ENCODE results near the gene NPTN. TPM values are rescaled to one million over a fixed set of nuclear protein-coding genes. Genes with fewer than 3 reads are reported as not detected.
"Not testable (repeated sequence)": the region's sequence is repeated elsewhere in the genome, so short reads cannot be mapped to it uniquely, and the experiment has no call there.

NPTN gene
- total and polyA plus RNA-seq, 5 donors from 2014 or later, result 35.4 to 45.3 (median 37.5) TPM

DNA sequence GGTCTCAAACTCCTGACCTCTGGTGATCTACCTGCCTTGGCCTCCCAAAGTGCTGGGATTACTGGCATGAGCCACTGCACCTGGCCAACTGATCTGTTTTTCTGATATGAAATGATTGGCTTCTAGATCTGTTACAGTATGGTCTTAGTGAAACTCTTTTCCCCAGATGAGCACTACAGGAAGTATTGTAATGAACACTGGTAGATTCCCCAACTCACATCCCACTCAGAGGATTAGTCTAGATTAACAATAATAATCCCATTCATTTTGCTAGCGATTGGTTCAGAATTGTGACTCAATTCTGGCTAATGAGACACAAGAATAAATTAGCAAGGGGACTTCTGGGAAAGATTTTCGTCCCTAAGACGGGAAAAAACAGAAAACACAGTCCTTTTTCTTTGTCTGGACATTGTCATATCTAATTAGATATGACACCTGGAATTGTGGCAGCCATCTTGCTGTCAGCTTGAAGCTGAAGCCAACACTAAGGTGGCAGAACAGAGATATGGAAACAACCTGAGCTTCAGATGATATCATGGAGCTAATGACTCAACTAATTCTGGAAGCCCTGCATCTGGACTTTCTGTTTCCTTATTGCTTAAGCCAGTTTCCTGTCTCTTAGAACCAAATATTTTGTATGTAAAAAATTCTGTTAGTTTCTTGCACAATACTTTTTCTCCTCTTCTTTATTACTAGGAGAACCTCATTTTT lies 17.4 kb upstream of the NPTN start:
- Histone ChIP-seq H3K4me1 (ENCODE audit: control insufficient read depth, insufficient read depth, low read length, poor library complexity, severe bottlenecking) (no peaks in the 10 kb centered on the region), H3K27ac (ENCODE audit: insufficient read depth, low read length, poor library complexity, severe bottlenecking) (no peak overlapping the region), H3K36me3 (ENCODE audit: control insufficient read depth, insufficient read depth, low read length) (no peaks in the 10 kb centered on the region), H3K4me3 (ENCODE audit: low read depth, low read length) (no peak overlapping the region), H3K27me3 (ENCODE audit: control insufficient read depth, insufficient read depth, low read length) (peaks cover 8% of the 10 kb centered on the region), H3K9me3 (ENCODE audit: control insufficient read depth in 2 of 2, low read length in 2 of 2) (no peaks in the 10 kb centered on the region)
- peaks cover 0 to 5% (median 0%) of the 10 kb centered on the region in 4 donors for H3K4me1 Mint-ChIP-seq
- ATAC-seq (ENCODE audit: low read depth in 2 of 2) (no peak), DNase-seq (no peak)
- H3K36me3 Mint-ChIP-seq, result no peaks in the 10 kb centered on the region
- H3K9me3 Mint-ChIP-seq, result peaks cover 0 to 2% (median 0%) of the 10 kb centered on the region in 7 donors
- H3K27ac Mint-ChIP-seq, result no peak overlapping the region
- H3K27me3 Mint-ChIP-seq, result peaks cover 61% of the 10 kb centered on the region
- H3K4me3 Mint-ChIP-seq, result no peak overlapping the region

DNA sequence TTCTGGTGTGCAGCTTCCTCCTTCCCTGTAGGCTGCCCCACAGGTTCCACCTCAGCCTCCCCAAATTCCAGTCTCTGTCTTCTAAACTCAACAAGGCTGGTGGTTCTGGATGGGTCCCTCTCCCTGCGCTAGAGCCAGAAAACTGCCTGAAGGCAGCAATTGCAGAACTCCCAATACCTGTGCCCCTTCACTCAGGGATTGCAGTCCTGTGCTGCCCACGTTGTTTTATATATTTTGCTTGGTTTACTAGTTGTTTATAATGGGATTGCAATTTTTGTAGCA lies 14.8 kb upstream of the NPTN start:
- ATAC-seq (ENCODE audit: low read depth in 2 of 2), result no peak
- Histone ChIP-seq H3K4me3 (ENCODE audit: low read depth, low read length) (no peak overlapping the region), H3K4me1 (ENCODE audit: control insufficient read depth, insufficient read depth, low read length, poor library complexity, severe bottlenecking) (no peaks in the 10 kb centered on the region), H3K27me3 (ENCODE audit: control insufficient read depth, insufficient read depth, low read length) (peaks cover 9% of the 10 kb centered on the region), H3K27ac (ENCODE audit: insufficient read depth, low read length, poor library complexity, severe bottlenecking) (no peak overlapping the region), H3K9me3 (ENCODE audit: control insufficient read depth in 2 of 2, low read length in 2 of 2) (no peaks in the 10 kb centered on the region), H3K36me3 (ENCODE audit: control insufficient read depth, insufficient read depth, low read length) (no peaks in the 10 kb centered on the region)
- Mint-ChIP-seq H3K4me3 (no peak overlapping the region), H3K27ac (no peak overlapping the region), H3K27me3 (peaks cover 57% of the 10 kb centered on the region), H3K36me3 (no peaks in the 10 kb centered on the region), H3K4me1 (peaks cover 0 to 5% (median 0%) of the 10 kb centered on the region in 4 donors), H3K9me3 (peaks cover 0 to 2% (median 0%) of the 10 kb centered on the region in 7 donors)
- no peak for DNase-seq

DNA sequence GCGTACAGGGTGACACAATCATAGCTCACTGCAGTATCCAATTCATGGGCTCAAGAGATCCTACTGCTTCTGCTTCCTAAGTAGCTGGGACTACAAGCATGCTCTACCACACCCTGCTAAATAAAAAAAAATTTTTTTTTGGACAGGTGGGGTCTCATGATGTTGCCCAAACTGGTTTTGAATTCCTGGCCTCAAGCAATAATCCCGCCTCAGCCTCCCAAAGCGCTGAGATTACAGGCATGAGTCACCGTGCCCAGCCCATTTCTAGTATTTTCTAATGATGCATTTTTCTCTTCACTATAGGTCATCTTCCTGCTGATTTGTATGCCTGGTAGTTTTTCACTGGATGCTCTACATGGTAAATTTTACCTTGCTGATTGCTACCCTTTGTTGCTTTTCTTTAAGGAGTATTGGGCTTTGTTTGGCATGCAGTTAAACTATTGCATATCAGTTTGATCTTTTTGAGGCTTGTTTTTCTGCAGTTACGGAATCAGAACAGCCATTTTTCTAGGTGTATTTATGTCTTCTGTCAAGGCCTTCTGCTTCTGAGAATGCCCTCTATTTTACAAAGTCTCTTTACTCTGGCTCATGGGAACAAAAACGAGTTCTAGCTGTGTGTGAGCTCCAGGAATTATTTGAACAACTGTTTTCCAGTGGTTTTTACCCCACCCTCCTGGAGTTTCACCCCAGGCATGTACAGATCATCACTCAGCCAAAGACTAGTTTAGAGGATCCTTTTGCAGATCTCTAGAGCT lies 14.2 kb upstream of the NPTN start:
- H3K27me3 ChIP-seq (ENCODE audit: control insufficient read depth, insufficient read depth, low read length), result peaks cover 9% of the 10 kb centered on the region
- no peaks in the 10 kb centered on the region for H3K36me3 Mint-ChIP-seq
- ATAC-seq (ENCODE audit: low read depth in 2 of 2), result no peak
- H3K27me3 Mint-ChIP-seq, result peaks cover 51% of the 10 kb centered on the region
- DNase-seq, result no peak
- no peaks in the 10 kb centered on the region for H3K4me1 ChIP-seq (ENCODE audit: control insufficient read depth, insufficient read depth, low read length, poor library complexity, severe bottlenecking)
- no peak overlapping the region for H3K4me3 Mint-ChIP-seq
- H3K9me3 Mint-ChIP-seq, result peaks cover 0 to 2% (median 0%) of the 10 kb centered on the region in 7 donors
- no peak overlapping the region for H3K4me3 ChIP-seq (ENCODE audit: low read depth, low read length)
- no peak overlapping the region for H3K27ac ChIP-seq (ENCODE audit: insufficient read depth, low read length, poor library complexity, severe bottlenecking)
- peaks cover 0 to 5% (median 0%) of the 10 kb centered on the region in 4 donors for H3K4me1 Mint-ChIP-seq
- no peak overlapping the region for H3K27ac Mint-ChIP-seq
- no peaks in the 10 kb centered on the region for H3K9me3 ChIP-seq (ENCODE audit: control insufficient read depth in 2 of 2, low read length in 2 of 2)
- no peaks in the 10 kb centered on the region for H3K36me3 ChIP-seq (ENCODE audit: control insufficient read depth, insufficient read depth, low read length)

DNA sequence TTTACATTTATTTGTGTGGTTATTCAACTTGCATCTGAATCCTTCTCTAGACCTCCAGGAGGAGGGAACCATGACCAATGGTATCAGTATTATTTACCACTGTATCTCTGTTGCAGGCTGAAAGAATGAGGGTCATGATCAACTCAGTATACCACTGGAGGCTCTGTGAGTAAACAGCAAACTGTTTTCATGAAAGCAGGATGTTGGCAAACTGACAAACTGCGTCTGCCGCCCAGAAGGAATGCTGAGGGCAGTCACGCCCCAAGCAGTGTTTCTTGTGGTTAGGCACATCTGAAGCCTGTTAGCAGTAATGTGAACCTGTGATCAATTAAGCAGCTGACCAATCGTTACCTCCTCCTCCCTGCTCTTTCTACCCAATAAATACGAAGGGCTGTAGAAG lies 6.3 kb upstream of the NPTN start:
- H3K27ac ChIP-seq (ENCODE audit: insufficient read depth, low read length, poor library complexity, severe bottlenecking); H3K36me3 ChIP-seq (ENCODE audit: control insufficient read depth, insufficient read depth, low read length); H3K36me3 Mint-ChIP-seq; H3K4me1 ChIP-seq (ENCODE audit: control insufficient read depth, insufficient read depth, low read length, poor library complexity, severe bottlenecking); ATAC-seq (ENCODE audit: low read depth in 2 of 2); H3K9me3 Mint-ChIP-seq; DNase-seq; H3K27ac Mint-ChIP-seq; H3K9me3 ChIP-seq (ENCODE audit: control insufficient read depth in 2 of 2, low read length in 2 of 2); H3K4me3 Mint-ChIP-seq; H3K4me1 Mint-ChIP-seq; H3K4me3 ChIP-seq (ENCODE audit: low read depth, low read length): not testable (repeated sequence)
- peaks cover 34% of the 10 kb centered on the region for H3K27me3 Mint-ChIP-seq
- peaks cover 20% of the 10 kb centered on the region for H3K27me3 ChIP-seq (ENCODE audit: control insufficient read depth, insufficient read depth, low read length)

DNA sequence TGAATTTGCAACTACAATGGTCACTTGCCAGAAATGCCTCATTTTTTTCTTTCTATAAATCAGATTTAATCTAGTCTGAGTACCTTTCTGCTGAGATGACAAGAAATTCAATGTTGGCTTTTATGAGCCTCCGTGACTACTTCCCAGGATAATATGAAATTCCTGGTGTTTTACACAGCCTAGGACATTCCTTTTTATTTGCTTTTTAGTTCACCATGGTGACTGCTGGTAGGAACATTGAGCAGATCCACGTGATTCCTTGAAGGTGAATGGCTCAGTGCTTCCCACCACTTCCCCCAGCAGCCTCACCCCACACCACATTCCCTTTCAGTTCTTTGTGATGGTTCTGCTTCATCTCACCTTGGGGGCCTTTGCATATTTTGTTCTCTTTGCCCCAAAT lies 4.3 kb upstream of the NPTN start:
- peaks cover 7% of the 10 kb centered on the region for H3K4me1 ChIP-seq (ENCODE audit: control insufficient read depth, insufficient read depth, low read length, poor library complexity, severe bottlenecking)
- H3K27ac ChIP-seq (ENCODE audit: insufficient read depth, low read length, poor library complexity, severe bottlenecking), result no peak overlapping the region
- no peak overlapping the region for H3K4me3 ChIP-seq (ENCODE audit: low read depth, low read length)
- Mint-ChIP-seq H3K9me3 (peaks cover 0 to 9% (median 5%) of the 10 kb centered on the region in 7 donors), H3K36me3 (no peaks in the 10 kb centered on the region), H3K4me1 (peaks cover 5 to 16% (median 11%) of the 10 kb centered on the region in 4 donors), H3K4me3 (peak overlapping the region in 1 of 4 donors; percentile 55), H3K27ac (no peak overlapping the region), H3K27me3 (peaks cover 28% of the 10 kb centered on the region)
- H3K27me3 ChIP-seq (ENCODE audit: control insufficient read depth, insufficient read depth, low read length), result peaks cover 18% of the 10 kb centered on the region
- H3K36me3 ChIP-seq (ENCODE audit: control insufficient read depth, insufficient read depth, low read length), result no peaks in the 10 kb centered on the region
- no peak for ATAC-seq (ENCODE audit: low read depth in 2 of 2)
- DNase-seq, result no peak
- peaks cover 6 to 8% of the 10 kb centered on the region in 2 experiments for H3K9me3 ChIP-seq (ENCODE audit: control insufficient read depth in 2 of 2, low read length in 2 of 2)

DNA sequence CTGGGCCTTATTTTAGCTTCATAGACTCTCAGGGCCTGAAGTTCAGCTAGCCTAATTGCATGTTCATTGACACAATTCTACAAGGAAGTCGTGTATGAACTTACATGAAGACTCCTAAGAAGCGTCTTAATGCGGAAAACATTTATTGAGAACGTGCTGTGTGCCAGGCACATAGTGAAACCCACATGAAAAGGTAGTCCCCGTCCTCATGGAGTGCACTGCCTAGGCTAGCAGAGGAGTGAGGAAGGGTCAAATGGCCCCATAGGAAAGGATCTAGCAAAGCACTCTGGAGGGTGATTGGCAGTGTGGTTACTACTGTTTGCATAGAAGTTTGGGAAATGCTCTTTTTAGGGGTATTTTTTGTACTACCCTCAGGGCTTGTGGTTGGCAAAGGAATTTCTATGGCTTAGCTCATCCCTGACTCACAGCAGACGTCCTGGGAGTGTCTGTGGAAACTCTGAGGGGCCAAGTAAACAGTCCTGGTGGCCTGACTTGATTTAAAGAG lies 854 bp upstream of the NPTN start:
- Histone ChIP-seq H3K4me1 (ENCODE audit: control insufficient read depth, insufficient read depth, low read length, poor library complexity, severe bottlenecking) (peaks cover 38% of the 10 kb centered on the region), H3K27me3 (ENCODE audit: control insufficient read depth, insufficient read depth, low read length) (peaks cover 6% of the 10 kb centered on the region), H3K36me3 (ENCODE audit: control insufficient read depth, insufficient read depth, low read length) (no peaks in the 10 kb centered on the region), H3K27ac (ENCODE audit: insufficient read depth, low read length, poor library complexity, severe bottlenecking) (peak overlapping the region; percentile 62), H3K9me3 (ENCODE audit: control insufficient read depth in 2 of 2, low read length in 2 of 2) (no peaks in the 10 kb centered on the region), H3K4me3 (ENCODE audit: low read depth, low read length) (peak overlapping the region; percentile 90)
- peak overlapping the region; percentile 81 to 95 (median 90) for H3K4me3 Mint-ChIP-seq
- no peaks in the 10 kb centered on the region for H3K36me3 Mint-ChIP-seq
- ATAC-seq (ENCODE audit: low read depth in 2 of 2), result no peak
- peaks cover 14% of the 10 kb centered on the region for H3K27me3 Mint-ChIP-seq
- peaks cover 28 to 50% (median 42%) of the 10 kb centered on the region in 4 donors for H3K4me1 Mint-ChIP-seq
- H3K27ac Mint-ChIP-seq, result peak overlapping the region in 2 of 3 donors; percentile 78 to 95
- DNase-seq, result no peak
- H3K9me3 Mint-ChIP-seq, result peaks cover 0 to 3% (median 0%) of the 10 kb centered on the region in 7 donors

DNA sequence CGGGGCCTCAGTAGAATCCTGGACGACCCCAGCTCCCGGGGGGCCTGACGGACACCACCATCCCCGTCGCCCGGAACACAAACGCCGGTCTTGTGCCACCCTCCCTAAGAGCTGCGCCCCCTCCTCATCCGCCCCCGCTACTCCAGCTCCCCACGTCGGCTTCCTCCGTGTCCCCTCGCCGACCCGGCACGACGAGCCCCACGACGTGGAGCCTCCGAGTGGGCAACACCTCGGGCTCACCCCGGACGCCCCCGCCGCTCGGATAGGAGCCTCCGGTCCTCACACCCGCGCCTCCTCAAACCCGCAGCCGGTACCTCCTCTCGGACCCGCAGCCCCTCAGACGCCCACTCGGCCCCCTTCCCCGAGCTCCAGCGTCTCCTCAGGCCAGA lies 525 bp downstream of the NPTN start:
- peak overlapping the region in 2 of 3 donors; percentile 75 to 90 for H3K27ac Mint-ChIP-seq
- H3K9me3 Mint-ChIP-seq, result peaks cover 0 to 3% (median 0%) of the 10 kb centered on the region in 7 donors
- ATAC-seq (ENCODE audit: low read depth in 2 of 2) (no peak), DNase-seq (peak in 1 of 3 donors; percentile 35)
- Histone ChIP-seq H3K9me3 (ENCODE audit: control insufficient read depth in 2 of 2, low read length in 2 of 2) (no peaks in the 10 kb centered on the region), H3K4me1 (ENCODE audit: control insufficient read depth, insufficient read depth, low read length, poor library complexity, severe bottlenecking) (peaks cover 46% of the 10 kb centered on the region), H3K4me3 (ENCODE audit: low read depth, low read length) (peak overlapping the region; percentile 73), H3K36me3 (ENCODE audit: control insufficient read depth, insufficient read depth, low read length) (no peaks in the 10 kb centered on the region), H3K27ac (ENCODE audit: insufficient read depth, low read length, poor library complexity, severe bottlenecking) (peak overlapping the region; percentile 75), H3K27me3 (ENCODE audit: control insufficient read depth, insufficient read depth, low read length) (peaks cover 6% of the 10 kb centered on the region)
- peak overlapping the region; percentile 81 to 95 (median 90) for H3K4me3 Mint-ChIP-seq
- H3K36me3 Mint-ChIP-seq, result no peaks in the 10 kb centered on the region
- peaks cover 30 to 61% (median 51%) of the 10 kb centered on the region in 4 donors for H3K4me1 Mint-ChIP-seq
- peaks cover 8% of the 10 kb centered on the region for H3K27me3 Mint-ChIP-seq
